ENCODE measurements around the gene SYCE3. TPM values are rescaled to one million over a fixed set of nuclear protein-coding genes. Genes with fewer than 3 reads are reported as not detected.

SYCE3 gene
- total RNA-seq, 1 donor from 2014 or later: 0.71 TPM

- Histone ChIP-seq H3K4me3 (ENCODE audit: low read depth, low read length) (no peak overlapping the region), H3K36me3 (ENCODE audit: control insufficient read depth, insufficient read depth, low read length) (no peaks in the 10 kb centered on the region), H3K27me3 (ENCODE audit: control insufficient read depth, insufficient read depth, low read length) (peaks cover 3% of the 10 kb centered on the region)
- TF ChIP-seq CTCF (IDR thresholded peaks at IDR 0.05; ENCODE audit: insufficient read depth, low read length, poor library complexity, severe bottlenecking): no peak
- no peak for DNase-seq (ENCODE audit: low read depth)
Measured at GRCh38 chr22:50571264-50572175, 8.8 kb upstream of the SYCE3 start.

GRCh38 chr22:50570861-50571260, 8.1 kb upstream of the SYCE3 start:
- H3K4me3 ChIP-seq (ENCODE audit: low read depth, low read length): no peak overlapping the region
- DNase-seq (ENCODE audit: low read depth): no peak
- H3K27me3 ChIP-seq (ENCODE audit: control insufficient read depth, insufficient read depth, low read length): peaks cover 3% of the 10 kb centered on the region
- H3K36me3 ChIP-seq (ENCODE audit: control insufficient read depth, insufficient read depth, low read length): no peaks in the 10 kb centered on the region
- TF ChIP-seq CTCF (IDR thresholded peaks at IDR 0.05; ENCODE audit: insufficient read depth, low read length, poor library complexity, severe bottlenecking): no peak

GRCh38 chr22:50569896-50570535, 7.3 kb upstream of the SYCE3 start:
- H3K4me3 ChIP-seq (ENCODE audit: low read depth, low read length): no peak overlapping the region
- H3K27me3 ChIP-seq (ENCODE audit: control insufficient read depth, insufficient read depth, low read length): no peaks in the 10 kb centered on the region
- no peak for TF ChIP-seq CTCF (IDR thresholded peaks at IDR 0.05; ENCODE audit: insufficient read depth, low read length, poor library complexity, severe bottlenecking)
- DNase-seq (ENCODE audit: low read depth): peak; percentile 28
- no peaks in the 10 kb centered on the region for H3K36me3 ChIP-seq (ENCODE audit: control insufficient read depth, insufficient read depth, low read length)

GRCh38 chr22:50569041-50569459, 6.3 kb upstream of the SYCE3 start:
- TF ChIP-seq CTCF (IDR thresholded peaks at IDR 0.05; ENCODE audit: insufficient read depth, low read length, poor library complexity, severe bottlenecking): no peak

GRCh38 chr22:50568626-50569025, 5.9 kb upstream of the SYCE3 start:
- no peak for DNase-seq (ENCODE audit: low read depth)
- no peak for TF ChIP-seq CTCF (IDR thresholded peaks at IDR 0.05; ENCODE audit: insufficient read depth, low read length, poor library complexity, severe bottlenecking)
- Histone ChIP-seq H3K36me3 (ENCODE audit: control insufficient read depth, insufficient read depth, low read length) (no peaks in the 10 kb centered on the region), H3K27me3 (ENCODE audit: control insufficient read depth, insufficient read depth, low read length) (peaks cover 3% of the 10 kb centered on the region), H3K4me3 (ENCODE audit: low read depth, low read length) (no peak overlapping the region)

More at GRCh38 chr22:50569041-50569459, 6.3 kb upstream of the SYCE3 start:
- H3K4me3 ChIP-seq (ENCODE audit: low read depth, low read length): no peak overlapping the region
- H3K27me3 ChIP-seq (ENCODE audit: control insufficient read depth, insufficient read depth, low read length): peaks cover 3% of the 10 kb centered on the region
- no peak for DNase-seq (ENCODE audit: low read depth)
- H3K36me3 ChIP-seq (ENCODE audit: control insufficient read depth, insufficient read depth, low read length): no peaks in the 10 kb centered on the region
